ENCODE measurements around the gene GEMIN4. TPM values are rescaled to one million over a fixed set of nuclear protein-coding genes. Genes with fewer than 3 reads are reported as not detected.
"Not testable (repeated sequence)": the region's sequence is repeated elsewhere in the genome, so short reads cannot be mapped to it uniquely, and the experiment has no call there.

Gene GEMIN4
- polyA plus RNA-seq, 1 donor (not counting 4 experiments of a cell fraction or from before 2014, with no cell fraction given), result 29.5 TPM

- Histone ChIP-seq H3K9me1 (ENCODE audit: control insufficient read depth, extremely low read depth, insufficient read depth, low read length) (peaks cover 2% of the 10 kb centered on the region), H3K36me3 (ENCODE audit: control insufficient read depth in 2 of 2, extremely low read depth in 1 of 2, insufficient read depth in 2 of 2, low read length in 2 of 2) (peaks cover 15 to 19% of the 10 kb centered on the region in 2 experiments), H2AFZ (ENCODE audit: control insufficient read depth, low read length) (no peak overlapping the region), H3K9ac (ENCODE audit: control insufficient read depth, extremely low read depth, insufficient read depth, low read length) (no peak overlapping the region), H3K9me3 (ENCODE audit: control insufficient read depth, low read depth, low read length) (no peaks in the 10 kb centered on the region), H4K20me1 (ENCODE audit: control insufficient read depth, extremely low read depth, insufficient read depth, low read length) (no peaks in the 10 kb centered on the region), H3K4me1 (ENCODE audit: control insufficient read depth, extremely low read depth, insufficient read depth, low read length) (peaks cover 9% of the 10 kb centered on the region), H3K4me2 (ENCODE audit: control insufficient read depth, extremely low read depth, insufficient read depth, low read depth, low read length) (no peak overlapping the region), H3K79me2 (ENCODE audit: control insufficient read depth, insufficient read depth, low read length) (peaks cover 23% of the 10 kb centered on the region), H3K4me3 (ENCODE audit: control insufficient read depth in 2 of 3, extremely low read depth in 1 of 3, insufficient read depth in 2 of 3, low read depth in 1 of 3, low read length in 3 of 3) (no peak overlapping the region), H3K27me3 (ENCODE audit: control insufficient read depth, extremely low read depth, insufficient read depth, low read length) (no peaks in the 10 kb centered on the region), H3K27ac (ENCODE audit: control insufficient read depth, insufficient read depth, low read length) (no peak overlapping the region)
- dilution Hi-C loops (cut with MboI; ENCODE audit: extremely low pct_ligation_motif_present, low sequenced_read_pairs), result no loop called here
- DNase-seq (ENCODE audit: low read depth, low spot score) (no peak), FAIRE-seq (no peak)
- no peak for TF ChIP-seq EZH2 (IDR thresholded peaks at IDR 0.05; ENCODE audit: low read length)
- TF ChIP-seq CTCF (optimal IDR thresholded peaks at IDR 0.05 in 1 of 3, IDR thresholded peaks at IDR 0.05 in 1 of 3, conservative IDR thresholded peaks at IDR 0.05 in 1 of 3; ENCODE audit: extremely low read depth in 1 of 3, insufficient read depth in 2 of 3, low read length in 3 of 3), result no peak
These were observed 52.7 kb downstream of the GEMIN4 start for GRCh38 chr17:699345-699744.

DNA sequence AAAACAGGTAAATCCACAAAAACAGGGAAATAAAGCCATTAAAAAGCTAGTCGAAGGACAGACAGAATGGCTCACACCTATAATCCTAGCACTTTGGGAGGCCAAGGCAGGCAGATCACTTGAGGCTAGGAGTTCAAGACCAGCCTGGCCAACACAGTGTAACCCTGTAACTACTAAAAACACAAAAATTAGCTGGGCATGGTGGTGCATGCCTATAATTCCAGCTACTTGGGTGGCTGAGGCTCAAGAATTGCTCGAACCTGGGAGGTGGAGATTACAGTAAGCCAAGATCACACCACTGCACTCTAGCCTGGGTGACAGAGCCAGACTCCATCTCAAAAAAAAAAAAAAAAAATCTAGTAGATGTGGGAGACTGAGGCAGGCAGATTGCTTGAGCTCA is 54.0 kb downstream of the GEMIN4 start:
- H3K27me3 ChIP-seq (ENCODE audit: control insufficient read depth, extremely low read depth, insufficient read depth, low read length); H2AFZ ChIP-seq (ENCODE audit: control insufficient read depth, low read length); H3K4me2 ChIP-seq (ENCODE audit: control insufficient read depth, extremely low read depth, insufficient read depth, low read depth, low read length); H3K4me3 ChIP-seq (ENCODE audit: control insufficient read depth in 2 of 3, extremely low read depth in 1 of 3, insufficient read depth in 2 of 3, low read depth in 1 of 3, low read length in 3 of 3); H3K9me1 ChIP-seq (ENCODE audit: control insufficient read depth, extremely low read depth, insufficient read depth, low read length); dilution Hi-C loops (cut with MboI; ENCODE audit: extremely low pct_ligation_motif_present, low sequenced_read_pairs); H3K27ac ChIP-seq (ENCODE audit: control insufficient read depth, insufficient read depth, low read length); DNase-seq (ENCODE audit: low read depth, low spot score); FAIRE-seq; H3K9ac ChIP-seq (ENCODE audit: control insufficient read depth, extremely low read depth, insufficient read depth, low read length); H4K20me1 ChIP-seq (ENCODE audit: control insufficient read depth, extremely low read depth, insufficient read depth, low read length); H3K9me3 ChIP-seq (ENCODE audit: control insufficient read depth, low read depth, low read length): not testable (repeated sequence)
- H3K4me1 ChIP-seq (ENCODE audit: control insufficient read depth, extremely low read depth, insufficient read depth, low read length), result peaks cover 20% of the 10 kb centered on the region
- H3K79me2 ChIP-seq (ENCODE audit: control insufficient read depth, insufficient read depth, low read length), result peaks cover 12% of the 10 kb centered on the region
- peaks cover 15 to 18% of the 10 kb centered on the region in 2 experiments for H3K36me3 ChIP-seq (ENCODE audit: control insufficient read depth in 2 of 2, extremely low read depth in 1 of 2, insufficient read depth in 2 of 2, low read length in 2 of 2)

- Histone ChIP-seq H3K36me3 (ENCODE audit: control insufficient read depth in 2 of 2, extremely low read depth in 1 of 2, insufficient read depth in 2 of 2, low read length in 2 of 2) (peaks cover 15 to 18% of the 10 kb centered on the region in 2 experiments), H3K9me1 (ENCODE audit: control insufficient read depth, extremely low read depth, insufficient read depth, low read length) (peaks cover 2% of the 10 kb centered on the region), H2AFZ (ENCODE audit: control insufficient read depth, low read length) (no peak overlapping the region), H4K20me1 (ENCODE audit: control insufficient read depth, extremely low read depth, insufficient read depth, low read length) (no peaks in the 10 kb centered on the region), H3K4me2 (ENCODE audit: control insufficient read depth, extremely low read depth, insufficient read depth, low read depth, low read length) (no peak overlapping the region), H3K27ac (ENCODE audit: control insufficient read depth, insufficient read depth, low read length) (no peak overlapping the region), H3K4me1 (ENCODE audit: control insufficient read depth, extremely low read depth, insufficient read depth, low read length) (peaks cover 24% of the 10 kb centered on the region), H3K79me2 (ENCODE audit: control insufficient read depth, insufficient read depth, low read length) (peaks cover 10% of the 10 kb centered on the region), H3K27me3 (ENCODE audit: control insufficient read depth, extremely low read depth, insufficient read depth, low read length) (no peaks in the 10 kb centered on the region), H3K9me3 (ENCODE audit: control insufficient read depth, low read depth, low read length) (no peaks in the 10 kb centered on the region), H3K9ac (ENCODE audit: control insufficient read depth, extremely low read depth, insufficient read depth, low read length) (no peak overlapping the region), H3K4me3 (ENCODE audit: control insufficient read depth in 2 of 3, extremely low read depth in 1 of 3, insufficient read depth in 2 of 3, low read depth in 1 of 3, low read length in 3 of 3) (no peak overlapping the region)
- dilution Hi-C loops (cut with MboI; ENCODE audit: extremely low pct_ligation_motif_present, low sequenced_read_pairs), result no loop called here
- TF ChIP-seq EZH2 (IDR thresholded peaks at IDR 0.05; ENCODE audit: low read length) (no peak), CTCF (optimal IDR thresholded peaks at IDR 0.05 in 1 of 3, IDR thresholded peaks at IDR 0.05 in 1 of 3, conservative IDR thresholded peaks at IDR 0.05 in 1 of 3; ENCODE audit: extremely low read depth in 1 of 3, insufficient read depth in 2 of 3, low read length in 3 of 3) (no peak)
- no peak for DNase-seq (ENCODE audit: low read depth, low spot score)
- FAIRE-seq, result no peak
These were observed 54.4 kb downstream of the GEMIN4 start for GRCh38 chr17:697682-698081.

All from keratinocyte (primary cell).